Esophagus squamous epithelium (tissue), 5 donors: ENCODE results near the gene NR6A1. TPM values are rescaled to one million over a fixed set of nuclear protein-coding genes. Genes with fewer than 3 reads are reported as not detected.
A peak's percentile ranks its signal among the peaks of the same experiment; 100 is the strongest.

Experiments used
- DNase-seq: peaks from one replicate; lab custom pipeline; 2025; lab: John Stamatoyannopoulos, UW
- H3K27ac ChIP-seq, 4 donors: fragments of 200-600 bp; sonication (generic); one replicate each; pipeline ENCODE4 v1.5.1; 2016 to 2019; ENCODE audit warnings: mild to moderate bottlenecking in 1 of 4
- H3K27me3 ChIP-seq, 4 donors: fragments of 200-600 bp; sonication (generic); 1 replicate in 3 of 4; 2 replicates in 1 of 4; pipeline versions ENCODE4 v1.5.1 to v1.6.0; 2017 to 2021; ENCODE audit warnings: antibody characterized with exemption in 1 of 4
- H3K36me3 ChIP-seq, 3 donors: fragments of 200-600 bp; sonication (generic); one replicate each; pipeline ENCODE4 v1.5.1; 2016 to 2019
- H3K4me1 ChIP-seq, 3 donors: fragments of 200-600 bp; sonication (generic); one replicate each; pipeline ENCODE4 v1.5.1; 2017 to 2019
- H3K4me3 ChIP-seq, 4 donors: fragments of 200-600 bp; sonication (generic); 1 replicate in 3 of 4; 2 replicates in 1 of 4; pipeline ENCODE4 v1.5.1; 2016 to 2019; ENCODE audit warnings: mild to moderate bottlenecking in 2 of 4, moderate library complexity in 1 of 4
- H3K9me3 ChIP-seq, 3 donors: fragments of 200-600 bp; sonication (generic); one replicate each; pipeline ENCODE4 v1.5.1; 2016 to 2019
- POLR2A ChIP-seq, 4 donors: fragments of 450-650 bp; IDR thresholded peaks; one replicate each; pipeline ENCODE4 v1.6.1; 2017; ENCODE audit warnings: antibody characterized with exemption in 4 of 4, mild to moderate bottlenecking in 4 of 4, moderate library complexity in 3 of 4
- WGBS, 2 donors: methylation state at CpG; one replicate each; pipeline ENCODE4 v1.1.5; 2018; 5-methylcytosine and 5-hydroxymethylcytosine counted together
- intact Hi-C: fragments of 100-400 bp; cut with DNase I; formaldehyde crosslinking; loops from one replicate; pipeline ENCODE4 v1.15.0; 2022
- total RNA-seq, 4 donors: library from RNA; depleted of rRNA; stranded (reverse); fragments of >200 nt; gene quantifications; one replicate each; pipeline ENCODE4 v1.1.0, GENCODE V29; 2016
- TF ChIP-seq, protein P1 (sequence below), 6 experiments: fragments of 450-650 bp in 4 of 6; fragments of 200-600 bp in 2 of 6; sonication (generic) in 2 of 6; IDR thresholded peaks; one replicate each; pipeline ENCODE4 v1.5.1; 2016 to 2019; ENCODE audit warnings: antibody characterized with exemption in 6 of 6, mild to moderate bottlenecking in 4 of 6, moderate library complexity in 4 of 6
- donor health status: DM: yes; HTN: yes; CAD: no.

Gene NR6A1
- total RNA-seq, 4 donors from 2014 or later: 1.9 to 4.0 (median 2.7) TPM

GRCh38 chr9:124480621-124480981, 290.5 kb downstream of the NR6A1 start:
- H3K9me3 ChIP-seq: no peaks in the 10 kb centered on the region
- H3K27ac ChIP-seq: no peak overlapping the region
- intact Hi-C loops: no loop called here
- no peak for TF ChIP-seq POLR2A (IDR thresholded peaks at IDR 0.05)
- TF ChIP-seq, protein P1, sequence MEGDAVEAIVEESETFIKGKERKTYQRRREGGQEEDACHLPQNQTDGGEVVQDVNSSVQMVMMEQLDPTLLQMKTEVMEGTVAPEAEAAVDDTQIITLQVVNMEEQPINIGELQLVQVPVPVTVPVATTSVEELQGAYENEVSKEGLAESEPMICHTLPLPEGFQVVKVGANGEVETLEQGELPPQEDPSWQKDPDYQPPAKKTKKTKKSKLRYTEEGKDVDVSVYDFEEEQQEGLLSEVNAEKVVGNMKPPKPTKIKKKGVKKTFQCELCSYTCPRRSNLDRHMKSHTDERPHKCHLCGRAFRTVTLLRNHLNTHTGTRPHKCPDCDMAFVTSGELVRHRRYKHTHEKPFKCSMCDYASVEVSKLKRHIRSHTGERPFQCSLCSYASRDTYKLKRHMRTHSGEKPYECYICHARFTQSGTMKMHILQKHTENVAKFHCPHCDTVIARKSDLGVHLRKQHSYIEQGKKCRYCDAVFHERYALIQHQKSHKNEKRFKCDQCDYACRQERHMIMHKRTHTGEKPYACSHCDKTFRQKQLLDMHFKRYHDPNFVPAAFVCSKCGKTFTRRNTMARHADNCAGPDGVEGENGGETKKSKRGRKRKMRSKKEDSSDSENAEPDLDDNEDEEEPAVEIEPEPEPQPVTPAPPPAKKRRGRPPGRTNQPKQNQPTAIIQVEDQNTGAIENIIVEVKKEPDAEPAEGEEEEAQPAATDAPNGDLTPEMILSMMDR (IDR thresholded peaks at IDR 0.05): no peak
- peaks cover 2 to 99% (median 6%) of the 10 kb centered on the region in 4 donors for H3K27me3 ChIP-seq
- WGBS, 2 donors: 9 to 27% methylated on average over 5 to 6 of the region's 7 CpGs
- no peak overlapping the region for H3K4me3 ChIP-seq
- peaks cover 0 to 11% (median 8%) of the 10 kb centered on the region in 3 donors for H3K4me1 ChIP-seq
- DNase-seq: no peak
- no peaks in the 10 kb centered on the region for H3K36me3 ChIP-seq

GRCh38 chr9:124479947-124480620, 291.0 kb downstream of the NR6A1 start:
- WGBS, 2 donors: 62 to 63% methylated on average over 6 of the region's 6 CpGs

GRCh38 chr9:124479371-124479770, 291.7 kb downstream of the NR6A1 start:
- Histone ChIP-seq H3K27me3 (peaks cover 2 to 99% (median 6%) of the 10 kb centered on the region in 4 donors), H3K36me3 (no peaks in the 10 kb centered on the region), H3K27ac (no peak overlapping the region), H3K4me3 (no peak overlapping the region), H3K4me1 (peaks cover 0 to 11% (median 8%) of the 10 kb centered on the region in 3 donors), H3K9me3 (no peaks in the 10 kb centered on the region)
- TF ChIP-seq POLR2A (IDR thresholded peaks at IDR 0.05): no peak
- TF ChIP-seq, protein P1 (IDR thresholded peaks at IDR 0.05): no peak
- 80 to 86% methylated on average over 1 of the region's 16 CpGs for WGBS, 2 donors
- intact Hi-C loops: no loop called here
- DNase-seq: no peak

More at GRCh38 chr9:124479947-124480620, 291.0 kb downstream of the NR6A1 start:
- no peak for TF ChIP-seq POLR2A (IDR thresholded peaks at IDR 0.05)
- TF ChIP-seq, protein P1 (IDR thresholded peaks at IDR 0.05): no peak
- Histone ChIP-seq H3K27ac (no peak overlapping the region), H3K27me3 (peaks cover 2 to 99% (median 6%) of the 10 kb centered on the region in 4 donors), H3K9me3 (no peaks in the 10 kb centered on the region), H3K4me3 (no peak overlapping the region), H3K36me3 (no peaks in the 10 kb centered on the region), H3K4me1 (peaks cover 0 to 11% (median 8%) of the 10 kb centered on the region in 3 donors)
- no peak for DNase-seq
- intact Hi-C loops: no loop called here

GRCh38 chr9:124478354-124478753, 292.8 kb downstream of the NR6A1 start:
- Histone ChIP-seq H3K36me3 (no peaks in the 10 kb centered on the region), H3K27me3 (peaks cover 2 to 97% (median 6%) of the 10 kb centered on the region in 4 donors), H3K9me3 (no peaks in the 10 kb centered on the region), H3K4me1 (peaks cover 0 to 11% (median 8%) of the 10 kb centered on the region in 3 donors), H3K4me3 (no peak overlapping the region), H3K27ac (no peak overlapping the region)
- intact Hi-C loops: no loop called here
- 50 to 72% methylated on average over 4 of the region's 12 CpGs for WGBS, 2 donors
- no peak for TF ChIP-seq POLR2A (IDR thresholded peaks at IDR 0.05)
- TF ChIP-seq, protein P1 (IDR thresholded peaks at IDR 0.05): no peak
- no peak for DNase-seq

GRCh38 chr9:124477648-124478285, 293.3 kb downstream of the NR6A1 start:
- Histone ChIP-seq H3K4me3 (peak overlapping the region in 2 of 4 donors; percentile 13 to 28), H3K36me3 (no peaks in the 10 kb centered on the region), H3K27me3 (peaks cover 2 to 96% (median 6%) of the 10 kb centered on the region in 4 donors), H3K4me1 (peaks cover 0 to 11% (median 8%) of the 10 kb centered on the region in 3 donors), H3K27ac (no peak overlapping the region), H3K9me3 (no peaks in the 10 kb centered on the region)
- DNase-seq: no peak
- intact Hi-C loops: no loop called here
- WGBS, 2 donors: 0 to 27% methylated on average over 1 to 3 of the region's 53 CpGs
- TF ChIP-seq, protein P1 (IDR thresholded peaks at IDR 0.05): no peak
- no peak for TF ChIP-seq POLR2A (IDR thresholded peaks at IDR 0.05)
